GM06990 (cell line): ENCODE measurements around the gene BPIFB4.
"Not testable (repeated sequence)": the region's sequence is repeated elsewhere in the genome, so short reads cannot be mapped to it uniquely, and the experiment has no call there.

ENCODE experiments used
- DNase-seq: peaks from one replicate; pipeline ENCODE4 v3.0.0-alpha.2; 2011; ENCODE audit not compliant: insufficient read length; ENCODE audit errors: extremely low read depth
- H3K27me3 ChIP-seq: replicated peaks from 2 replicates; pipeline ENCODE4 v1.6.0; 2011; ENCODE audit warnings: low read length; ENCODE audit not compliant: control insufficient read depth, insufficient read depth
- H3K36me3 ChIP-seq: 2 replicates; pipeline ENCODE4 v1.5.1; 2011; ENCODE audit warnings: low read length; ENCODE audit not compliant: control insufficient read depth, insufficient read depth
- H3K4me3 ChIP-seq: replicated peaks from 2 replicates; pipeline ENCODE4 v1.5.1; 2011; ENCODE audit warnings: low read depth, mild to moderate bottlenecking, control low read depth, low read length
- CTCF ChIP-seq: IDR thresholded peaks from 2 replicates; pipeline ENCODE4 v1.5.1; 2011; ENCODE audit warnings: low read length, control low read depth, mild to moderate bottlenecking, inconsistent platforms; ENCODE audit not compliant: insufficient read depth, poor library complexity, severe bottlenecking

BPIFB4 gene

GRCh38 chr20:33042983-33043730 is 36.3 kb upstream of the BPIFB4 start:
- no peaks in the 10 kb centered on the region; the same call in none of the 2 replicates for H3K27me3 ChIP-seq
- no peak for DNase-seq
- no peak overlapping the region for H3K4me3 ChIP-seq
- no peaks in the 10 kb centered on the region for H3K36me3 ChIP-seq
- TF ChIP-seq CTCF, result no peak

- no peaks in the 10 kb centered on the region for H3K36me3 ChIP-seq
- TF ChIP-seq CTCF, result no peak
- no peak overlapping the region for H3K4me3 ChIP-seq
- no peak for DNase-seq
- H3K27me3 ChIP-seq, result no peaks in the 10 kb centered on the region; the same call in none of the 2 replicates
Observed at GRCh38 chr20:33043731-33044181, 35.7 kb upstream of the BPIFB4 start.

- not testable (repeated sequence) for DNase-seq, H3K36me3 ChIP-seq, H3K4me3 ChIP-seq, H3K27me3 ChIP-seq
Observed at GRCh38 chr20:33045129-33045721, 34.2 kb upstream of the BPIFB4 start.

- no peak for DNase-seq
- Histone ChIP-seq H3K36me3 (no peaks in the 10 kb centered on the region), H3K4me3 (no peak overlapping the region), H3K27me3 (no peaks in the 10 kb centered on the region; the same call in none of the 2 replicates)
- no peak for TF ChIP-seq CTCF
Observed at GRCh38 chr20:33046412-33046811, 33.0 kb upstream of the BPIFB4 start.

GRCh38 chr20:33051333-33051732 is 28.1 kb upstream of the BPIFB4 start:
- H3K27me3 ChIP-seq, result no peaks in the 10 kb centered on the region; the same call in 1 of the 2 replicates
- no peak for TF ChIP-seq CTCF
- no peak for DNase-seq
- H3K36me3 ChIP-seq, result no peaks in the 10 kb centered on the region
- no peak overlapping the region for H3K4me3 ChIP-seq

- TF ChIP-seq CTCF, result no peak
- no peak within 1 kb of the TSS for H3K4me3 ChIP-seq
- no peak for DNase-seq
- H3K27me3 ChIP-seq, result no peaks in the 10 kb centered on the region
- no peaks in the 10 kb centered on the region for H3K36me3 ChIP-seq
Observed at GRCh38 chr20:33053291-33054106, 25.9 kb upstream of the BPIFB4 start, which contains the start of gene BPIFB3. BPIFB3 (plus strand) TSS chr20:33053903; CDS start chr20:33055436, 1,533 bp downstream.
